Upper lobe of left lung (tissue), 4 donors: ENCODE results near the gene PKLR.

ENCODE experiments used
- POLR2A ChIP-seq, 4 donors: fragments of 450-650 bp; IDR thresholded peaks; one replicate each; pipeline ENCODE4 v1.5.1; 2016 to 2017; ENCODE audit warnings: antibody characterized with exemption in 4 of 4, mild to moderate bottlenecking in 2 of 4
- POLR2AphosphoS5 ChIP-seq, 2 donors: sonication (generic); formaldehyde crosslinking; IDR thresholded peaks; one replicate each; pipeline ENCODE4 v1.5.1; 2017; ENCODE audit warnings: antibody characterized with exemption in 2 of 2
- TF ChIP-seq, protein P1 (sequence below), 6 experiments: fragments of 450-650 bp in 4 of 6; fragments of 200-600 bp in 2 of 6; sonication (generic) in 2 of 6; IDR thresholded peaks; one replicate each; pipeline ENCODE4 v1.5.1; 2016 to 2019; ENCODE audit warnings: antibody characterized with exemption in 6 of 6

DNA sequence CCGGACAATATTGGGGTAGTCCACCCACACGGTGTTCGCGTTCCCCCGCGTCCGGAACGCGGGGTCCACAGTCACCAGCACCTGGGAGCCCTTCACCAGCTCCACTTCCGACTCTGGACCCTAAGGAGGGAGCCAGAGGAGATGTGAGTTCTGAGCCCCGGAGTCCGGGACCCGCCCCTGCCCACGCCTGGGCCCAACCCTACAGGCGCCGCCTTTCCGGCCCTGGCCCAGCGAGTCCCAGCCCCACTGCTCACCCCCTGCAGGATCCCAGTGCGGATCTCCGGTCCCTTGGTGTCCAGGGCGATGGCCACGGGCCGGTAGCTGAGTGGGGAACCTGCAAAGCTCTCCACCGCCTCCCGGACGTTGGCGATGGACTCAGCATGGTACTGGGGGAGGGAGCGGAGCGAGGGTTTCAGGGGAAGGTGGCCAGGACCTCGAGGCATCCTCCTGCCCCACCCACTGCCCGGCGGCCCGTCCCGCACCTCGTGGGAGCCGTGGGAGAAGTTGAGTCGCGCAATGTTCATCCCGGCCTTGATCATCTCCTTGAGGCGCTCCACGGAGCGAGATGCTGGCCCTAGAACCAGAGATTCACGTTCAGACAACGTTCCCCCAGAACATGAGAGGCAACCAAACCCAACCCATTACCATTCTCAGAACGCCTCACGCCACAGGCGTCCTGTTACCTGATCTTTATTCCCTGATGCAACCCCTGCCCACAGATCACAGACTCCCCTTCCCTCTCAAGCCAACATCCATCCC is 5.9 kb downstream of the PKLR start:
- TF ChIP-seq, protein P1, sequence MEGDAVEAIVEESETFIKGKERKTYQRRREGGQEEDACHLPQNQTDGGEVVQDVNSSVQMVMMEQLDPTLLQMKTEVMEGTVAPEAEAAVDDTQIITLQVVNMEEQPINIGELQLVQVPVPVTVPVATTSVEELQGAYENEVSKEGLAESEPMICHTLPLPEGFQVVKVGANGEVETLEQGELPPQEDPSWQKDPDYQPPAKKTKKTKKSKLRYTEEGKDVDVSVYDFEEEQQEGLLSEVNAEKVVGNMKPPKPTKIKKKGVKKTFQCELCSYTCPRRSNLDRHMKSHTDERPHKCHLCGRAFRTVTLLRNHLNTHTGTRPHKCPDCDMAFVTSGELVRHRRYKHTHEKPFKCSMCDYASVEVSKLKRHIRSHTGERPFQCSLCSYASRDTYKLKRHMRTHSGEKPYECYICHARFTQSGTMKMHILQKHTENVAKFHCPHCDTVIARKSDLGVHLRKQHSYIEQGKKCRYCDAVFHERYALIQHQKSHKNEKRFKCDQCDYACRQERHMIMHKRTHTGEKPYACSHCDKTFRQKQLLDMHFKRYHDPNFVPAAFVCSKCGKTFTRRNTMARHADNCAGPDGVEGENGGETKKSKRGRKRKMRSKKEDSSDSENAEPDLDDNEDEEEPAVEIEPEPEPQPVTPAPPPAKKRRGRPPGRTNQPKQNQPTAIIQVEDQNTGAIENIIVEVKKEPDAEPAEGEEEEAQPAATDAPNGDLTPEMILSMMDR (IDR thresholded peaks at IDR 0.05), result no peak
- TF ChIP-seq POLR2AphosphoS5 (IDR thresholded peaks at IDR 0.05), result no peak
- TF ChIP-seq POLR2A (IDR thresholded peaks at IDR 0.05), result no peak
